ENCODE data around the gene HDAC11. TPM values are rescaled to one million over a fixed set of nuclear protein-coding genes. Genes with fewer than 3 reads are reported as not detected.
"Not testable (repeated sequence)": the region's sequence is repeated elsewhere in the genome, so short reads cannot be mapped to it uniquely, and the experiment has no call there.

The HDAC11 gene
- total RNA-seq, 4 donors from 2014 or later: 13.0 to 40.4 (median 15.8) TPM

- Histone ChIP-seq H3K36me3 (no peaks in the 10 kb centered on the region), H3K9me3 (no peaks in the 10 kb centered on the region), H3K4me1 (peaks cover 27 to 29% of the 10 kb centered on the region in 2 donors), H3K27ac (peak overlapping the region; percentile 83 to 95 (median 90)), H3K4me3 (no peak overlapping the region), H3K27me3 (no peaks in the 10 kb centered on the region)
- intact Hi-C loops (cut with DNase I; ENCODE audit: low total_unique reads): loop anchor here (10.0 kb wide), 1 partner anchor 641 kb away; the partner anchor contains the start of genes CHCHD4 and TMEM43
- in situ Hi-C loops (cut with MboI; ENCODE audit: low sequenced_read_pairs in 4 of 4): loop anchor here in 1 of 4 donors (25.0 kb wide), 1 partner anchor 628 kb away; the partner anchor contains the start of gene CHCHD4
- DNase-seq: no peak
- ATAC-seq: no peak
- TF ChIP-seq CTCF (IDR thresholded peaks at IDR 0.05 in 4 of 5, conservative IDR thresholded peaks at IDR 0.05 in 1 of 5): no peak
- no peak for TF ChIP-seq POLR2A (IDR thresholded peaks at IDR 0.05)
Observed at GRCh38 chr3:13483988-13484695, 4.0 kb downstream of the HDAC11 start.

GRCh38 chr3:13484851-13485590, 4.9 kb downstream of the HDAC11 start:
- ATAC-seq (peak; percentile 87), DNase-seq (peak; percentile 91 to 93)
- in situ Hi-C loops (cut with MboI; ENCODE audit: low sequenced_read_pairs in 4 of 4): loop anchor here in 1 of 4 donors (25.0 kb wide), 1 partner anchor 627 kb away; the partner anchor contains the start of gene CHCHD4
- Histone ChIP-seq H3K9me3 (no peaks in the 10 kb centered on the region), H3K27me3 (no peaks in the 10 kb centered on the region), H3K36me3 (no peaks in the 10 kb centered on the region), H3K27ac (peak overlapping the region; percentile 83 to 95 (median 90)), H3K4me3 (no peak overlapping the region), H3K4me1 (peaks cover 25 to 29% of the 10 kb centered on the region in 2 donors)
- intact Hi-C loops (cut with DNase I; ENCODE audit: low total_unique reads): loop anchor here (10.0 kb wide), 1 partner anchor 640 kb away; the partner anchor contains the start of genes CHCHD4 and TMEM43
- TF ChIP-seq CTCF (IDR thresholded peaks at IDR 0.05 in 4 of 5, conservative IDR thresholded peaks at IDR 0.05 in 1 of 5) (no peak), POLR2A (IDR thresholded peaks at IDR 0.05) (no peak)

- peak; percentile 33 to 62 for DNase-seq
- not testable (repeated sequence) for H3K27me3 ChIP-seq, H3K4me3 ChIP-seq, H3K36me3 ChIP-seq, H3K9me3 ChIP-seq
- peak; percentile 40 to 55 for ATAC-seq
- peak overlapping the region; percentile 83 to 95 (median 90) for H3K27ac ChIP-seq
- intact Hi-C loops (cut with DNase I; ENCODE audit: low total_unique reads) (loop anchor here (10.0 kb wide), 1 partner anchor 639 kb away; the partner anchor contains the start of genes CHCHD4 and TMEM43), in situ Hi-C loops (cut with MboI; ENCODE audit: low sequenced_read_pairs in 4 of 4) (loop anchor here in 1 of 4 donors (25.0 kb wide), 1 partner anchor 626 kb away; the partner anchor contains the start of gene CHCHD4)
- H3K4me1 ChIP-seq: peaks cover 22 to 25% of the 10 kb centered on the region in 2 donors
Observed at GRCh38 chr3:13485630-13486562, 5.8 kb downstream of the HDAC11 start.

GRCh38 chr3:13487403-13487802, 7.3 kb downstream of the HDAC11 start:
- in situ Hi-C loops (cut with MboI; ENCODE audit: low sequenced_read_pairs in 4 of 4): loop anchor here in 1 of 4 donors (25.0 kb wide), 1 partner anchor 625 kb away; the partner anchor contains the start of gene CHCHD4
- no peaks in the 10 kb centered on the region for H3K9me3 ChIP-seq
- peaks cover 20 to 22% of the 10 kb centered on the region in 2 donors for H3K4me1 ChIP-seq
- no peaks in the 10 kb centered on the region for H3K36me3 ChIP-seq
- no peaks in the 10 kb centered on the region for H3K27me3 ChIP-seq
- DNase-seq (no peak), ATAC-seq (no peak)
- intact Hi-C loops (cut with DNase I; ENCODE audit: low total_unique reads): loop anchor here (10.0 kb wide), 1 partner anchor 637 kb away; the partner anchor contains the start of genes CHCHD4 and TMEM43
- TF ChIP-seq CTCF (IDR thresholded peaks at IDR 0.05 in 4 of 5, conservative IDR thresholded peaks at IDR 0.05 in 1 of 5): no peak
- no peak for TF ChIP-seq POLR2A (IDR thresholded peaks at IDR 0.05)
- no peak overlapping the region for H3K27ac ChIP-seq
- no peak overlapping the region for H3K4me3 ChIP-seq

Measured in gastrocnemius medialis (tissue), 4 donors.